ENCODE measurements around the gene ZNF804A. TPM values are rescaled to one million over a fixed set of nuclear protein-coding genes. Genes with fewer than 3 reads are reported as not detected.

ZNF804A gene
- total and polyA plus RNA-seq, 4 donors: 0.07 to 0.37 (median 0.13) TPM

DNA sequence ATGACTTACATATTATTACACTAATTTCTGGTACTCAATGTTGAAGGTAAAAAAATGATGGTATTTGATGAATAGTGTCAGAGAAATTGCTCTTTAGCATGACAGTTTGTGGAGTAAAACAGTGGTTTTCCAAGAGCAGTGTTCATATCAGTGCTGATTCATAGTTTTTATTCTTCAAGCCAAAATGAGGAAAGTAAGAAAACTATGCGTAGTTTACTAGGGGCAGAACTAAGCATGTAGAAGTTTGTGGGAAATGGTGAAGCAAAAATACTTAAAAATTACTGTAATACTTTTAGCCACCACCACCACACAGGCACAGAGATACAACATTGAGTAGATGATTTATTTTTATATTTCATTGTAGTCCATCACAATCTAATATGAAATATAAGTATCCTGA lies 137.3 kb downstream of the ZNF804A start:
- Histone ChIP-seq H3K9ac (ENCODE audit: low read depth in 1 of 2, low read length in 2 of 2) (no peak overlapping the region), H3K27me3 (ENCODE audit: control insufficient read depth in 4 of 4, insufficient read depth in 4 of 4, low read length in 3 of 4) (no peaks in the 10 kb centered on the region), H3K4me1 (ENCODE audit: control insufficient read depth in 4 of 4, insufficient read depth in 4 of 4, low read length in 3 of 4) (no peaks in the 10 kb centered on the region), H3K4me3 (ENCODE audit: low read depth in 1 of 3, low read length in 3 of 3) (no peak overlapping the region), H3K36me3 (ENCODE audit: control insufficient read depth in 4 of 4, insufficient read depth in 3 of 4, low read depth in 1 of 4, low read length in 3 of 4) (no peaks in the 10 kb centered on the region), H3K27ac (ENCODE audit: low read depth in 1 of 2, low read length in 2 of 2) (no peak overlapping the region), H3K9me3 (ENCODE audit: control insufficient read depth in 4 of 4, low read length in 3 of 4) (no peaks in the 10 kb centered on the region)
- DNase-seq (ENCODE audit: low spot score): no peak
- 88% methylated on average over 1 of the region's 1 CpG for WGBS
- TF ChIP-seq EGR1 (IDR thresholded peaks at IDR 0.05; ENCODE audit: low read depth in 2 of 2): no peak
- TF ChIP-seq, protein P1, sequence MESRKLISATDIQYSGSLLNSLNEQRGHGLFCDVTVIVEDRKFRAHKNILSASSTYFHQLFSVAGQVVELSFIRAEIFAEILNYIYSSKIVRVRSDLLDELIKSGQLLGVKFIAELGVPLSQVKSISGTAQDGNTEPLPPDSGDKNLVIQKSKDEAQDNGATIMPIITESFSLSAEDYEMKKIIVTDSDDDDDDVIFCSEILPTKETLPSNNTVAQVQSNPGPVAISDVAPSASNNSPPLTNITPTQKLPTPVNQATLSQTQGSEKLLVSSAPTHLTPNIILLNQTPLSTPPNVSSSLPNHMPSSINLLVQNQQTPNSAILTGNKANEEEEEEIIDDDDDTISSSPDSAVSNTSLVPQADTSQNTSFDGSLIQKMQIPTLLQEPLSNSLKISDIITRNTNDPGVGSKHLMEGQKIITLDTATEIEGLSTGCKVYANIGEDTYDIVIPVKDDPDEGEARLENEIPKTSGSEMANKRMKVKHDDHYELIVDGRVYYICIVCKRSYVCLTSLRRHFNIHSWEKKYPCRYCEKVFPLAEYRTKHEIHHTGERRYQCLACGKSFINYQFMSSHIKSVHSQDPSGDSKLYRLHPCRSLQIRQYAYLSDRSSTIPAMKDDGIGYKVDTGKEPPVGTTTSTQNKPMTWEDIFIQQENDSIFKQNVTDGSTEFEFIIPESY (IDR thresholded peaks at IDR 0.05): no peak

GRCh38 chr2:184743096-184743495 lies 144.8 kb downstream of the ZNF804A start:
- WGBS: 93% methylated on average over 1 of the region's 1 CpG
- Histone ChIP-seq H3K9me3 (ENCODE audit: control insufficient read depth in 4 of 4, low read length in 3 of 4) (no peaks in the 10 kb centered on the region), H3K36me3 (ENCODE audit: control insufficient read depth in 4 of 4, insufficient read depth in 3 of 4, low read depth in 1 of 4, low read length in 3 of 4) (no peaks in the 10 kb centered on the region), H3K4me3 (ENCODE audit: low read depth in 1 of 3, low read length in 3 of 3) (no peak overlapping the region), H3K27me3 (ENCODE audit: control insufficient read depth in 4 of 4, insufficient read depth in 4 of 4, low read length in 3 of 4) (no peaks in the 10 kb centered on the region), H3K9ac (ENCODE audit: low read depth in 1 of 2, low read length in 2 of 2) (no peak overlapping the region), H3K4me1 (ENCODE audit: control insufficient read depth in 4 of 4, insufficient read depth in 4 of 4, low read length in 3 of 4) (no peaks in the 10 kb centered on the region), H3K27ac (ENCODE audit: low read depth in 1 of 2, low read length in 2 of 2) (no peak overlapping the region)
- TF ChIP-seq MAX (IDR thresholded peaks at IDR 0.05) (no peak), GABPA (IDR thresholded peaks at IDR 0.05 in 1 of 2, conservative IDR thresholded peaks at IDR 0.05 in 1 of 2) (no peak), REST (IDR thresholded peaks at IDR 0.05) (no peak), NR2F2 (IDR thresholded peaks at IDR 0.05) (no peak), TAF1 (conservative IDR thresholded peaks at IDR 0.05) (no peak), FOXA2 (IDR thresholded peaks at IDR 0.05) (no peak), YY1 (IDR thresholded peaks at IDR 0.05) (no peak)
- DNase-seq (ENCODE audit: low spot score): no peak

GRCh38 chr2:184756161-184756560 lies 157.8 kb downstream of the ZNF804A start:
- TF ChIP-seq EGR1 (IDR thresholded peaks at IDR 0.05; ENCODE audit: low read depth in 2 of 2): no peak
- no peak for TF ChIP-seq RXRA (IDR thresholded peaks at IDR 0.05)
- TF ChIP-seq HNF4G (IDR thresholded peaks at IDR 0.05): no peak
- TF ChIP-seq TAF1 (conservative IDR thresholded peaks at IDR 0.05): no peak
- WGBS: 78% methylated on average over 1 of the region's 1 CpG
- Histone ChIP-seq H3K27me3 (ENCODE audit: control insufficient read depth in 4 of 4, insufficient read depth in 4 of 4, low read length in 3 of 4) (no peaks in the 10 kb centered on the region), H3K9me3 (ENCODE audit: control insufficient read depth in 4 of 4, low read length in 3 of 4) (no peaks in the 10 kb centered on the region), H3K36me3 (ENCODE audit: control insufficient read depth in 4 of 4, insufficient read depth in 3 of 4, low read depth in 1 of 4, low read length in 3 of 4) (no peaks in the 10 kb centered on the region), H3K27ac (ENCODE audit: low read depth in 1 of 2, low read length in 2 of 2) (no peak overlapping the region), H3K4me1 (ENCODE audit: control insufficient read depth in 4 of 4, insufficient read depth in 4 of 4, low read length in 3 of 4) (no peaks in the 10 kb centered on the region), H3K4me3 (ENCODE audit: low read depth in 1 of 3, low read length in 3 of 3) (no peak overlapping the region), H3K9ac (ENCODE audit: low read depth in 1 of 2, low read length in 2 of 2) (no peak overlapping the region)
- DNase-seq (ENCODE audit: low spot score): no peak

All from liver (tissue), 9 donors.